Sciatic nerve (tissue), 2 donors: ENCODE results near the gene PSMB10. TPM values are rescaled to one million over a fixed set of nuclear protein-coding genes. Genes with fewer than 3 reads are reported as not detected.
A peak's percentile ranks its signal among the peaks of the same experiment; 100 is the strongest.

Source experiments
- ATAC-seq: fragments of 200-7000 bp; cut with Tn5 transposase; one replicate; pipeline ENCODE4 v1.9.1; 2020; ENCODE audit warnings: mild to moderate bottlenecking, moderate library complexity
- DNase-seq: peaks from one replicate; pipeline ENCODE4 v3.0.0-alpha.2; 2020; ENCODE audit warnings: low spot score
- intact Hi-C: fragments of 100-400 bp; cut with DNase I; formaldehyde crosslinking; loops from one replicate; pipeline ENCODE4 v1.14.2; 2022
- total RNA-seq: library from RNA; stranded (reverse); fragmentation: NEBNext Ultra II Directional; extraction: Animal tissue kit (Norgen Biotek cat#: 25700); gene quantifications from one replicate; pipeline ENCODE4 v1.2.1, GENCODE V29; 2021
- donor health status: DM: no; HTN: no; CAD: no.
- donor health status: DM: no; HTN: no; CAD: no.

Gene PSMB10
- total RNA-seq, 1 donor from 2014 or later: 35.3 TPM

DNA sequence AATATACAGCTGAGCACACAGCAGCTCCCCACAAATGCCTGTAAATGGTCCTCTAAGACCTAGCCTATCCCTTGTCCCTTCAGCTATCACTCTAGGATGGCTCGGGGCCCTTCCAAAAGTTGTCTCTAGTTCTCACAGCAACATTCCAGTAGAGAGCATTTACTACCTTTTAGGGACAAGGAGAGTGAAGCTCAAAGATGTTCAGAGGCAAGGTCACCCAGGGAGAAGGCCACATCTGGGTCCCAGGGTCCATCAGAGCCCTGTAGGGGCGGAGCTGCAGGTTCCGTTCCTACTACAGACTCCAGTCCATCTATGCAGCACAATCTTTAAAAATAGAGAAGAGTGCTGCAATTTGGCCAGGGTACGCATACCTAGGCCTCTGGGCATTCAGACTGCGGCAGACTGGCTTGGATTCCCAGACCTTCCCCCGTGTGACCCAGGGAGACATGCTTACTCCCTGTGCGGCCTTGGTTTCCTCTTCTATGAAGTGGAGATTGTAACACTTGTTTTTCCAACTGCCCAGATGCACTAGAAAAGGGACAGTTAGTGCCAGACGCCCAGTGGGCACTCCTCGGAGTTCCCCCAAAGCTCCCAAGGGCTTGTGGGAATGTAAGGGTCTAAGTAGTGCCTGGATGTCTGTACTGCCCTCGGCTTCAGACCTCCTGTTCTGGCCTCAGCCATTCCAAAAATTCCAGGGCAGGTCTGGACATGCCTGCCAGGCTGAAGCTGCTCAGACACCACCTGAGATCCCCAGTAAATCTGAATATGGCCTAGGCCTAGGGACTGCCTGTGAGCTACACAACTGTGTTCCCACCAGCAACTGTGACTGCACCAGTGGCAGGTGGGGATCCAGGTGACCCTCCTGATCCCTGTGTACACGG is 29.3 kb upstream of the PSMB10 start:
- intact Hi-C loops: no loop called here
- ATAC-seq (no peak), DNase-seq (no peak)

DNA sequence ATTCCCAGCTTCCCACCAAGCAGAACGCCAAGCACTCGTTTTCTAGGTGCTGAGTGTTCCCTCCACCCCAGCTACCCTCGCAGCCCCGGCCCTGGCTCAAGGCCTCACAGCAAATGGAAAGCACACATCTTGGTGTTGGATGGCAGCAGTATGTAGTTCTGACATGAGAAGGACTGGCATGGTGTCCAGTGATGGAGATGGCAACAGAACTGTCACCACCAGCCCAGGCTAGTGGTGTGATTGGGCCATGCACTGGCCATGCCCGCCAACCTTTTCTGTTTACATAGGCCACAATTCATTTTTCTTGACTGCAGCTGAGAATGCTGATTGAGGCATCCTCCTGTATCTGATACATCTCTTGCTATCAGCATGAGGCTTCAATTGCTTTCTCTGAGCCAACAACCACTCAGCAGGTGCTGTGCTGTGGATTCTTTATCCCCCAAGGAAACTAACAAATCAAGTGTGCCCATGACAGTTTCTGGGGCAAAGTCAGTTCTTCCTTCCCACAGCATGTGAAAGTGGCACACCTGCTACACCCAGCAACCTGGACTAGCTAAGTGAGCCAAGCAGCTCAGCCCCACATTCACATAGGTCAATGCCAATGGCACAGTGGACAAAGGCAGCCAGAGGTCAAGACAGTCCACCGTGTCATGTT is 28.0 kb upstream of the PSMB10 start:
- no peak for ATAC-seq
- intact Hi-C loops: no loop called here

DNA sequence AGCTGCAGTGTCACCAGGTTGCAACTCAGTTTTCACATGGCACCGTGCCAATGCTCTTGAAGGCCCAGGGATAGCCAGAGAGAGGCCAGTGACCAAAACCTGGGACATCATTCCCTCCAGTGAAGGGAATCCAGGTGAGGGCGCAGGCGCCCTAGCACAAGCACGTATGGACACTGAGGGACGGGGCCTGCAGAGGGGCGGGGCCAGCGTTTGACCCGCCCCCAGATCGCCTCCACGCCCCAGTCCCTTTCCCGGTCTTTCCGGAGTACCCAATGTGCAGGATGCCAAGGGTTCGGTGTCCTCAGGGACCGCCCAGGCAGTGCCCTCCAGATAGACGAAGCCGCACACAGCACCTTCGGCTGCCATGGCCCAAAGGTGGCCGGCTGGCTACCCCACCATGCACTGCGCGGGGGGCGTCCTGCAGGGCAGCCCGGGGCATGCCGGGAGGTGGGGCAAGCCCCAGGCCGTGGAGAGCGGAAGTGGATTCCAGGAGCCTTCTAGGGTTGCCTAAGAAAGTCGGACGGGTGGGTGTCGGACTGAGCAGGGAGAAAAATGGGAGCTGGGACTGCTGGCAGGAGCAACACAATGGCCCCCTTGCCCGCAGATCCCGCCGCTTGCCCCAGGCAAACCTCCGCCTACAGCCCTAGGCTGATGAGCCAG is 27.1 kb upstream of the PSMB10 start:
- DNase-seq (no peak), ATAC-seq (peak; percentile 51)
- intact Hi-C loops: no loop called here

More for the DNA sequence above, 28.0 kb upstream of the PSMB10 start:
- DNase-seq: no peak

DNA sequence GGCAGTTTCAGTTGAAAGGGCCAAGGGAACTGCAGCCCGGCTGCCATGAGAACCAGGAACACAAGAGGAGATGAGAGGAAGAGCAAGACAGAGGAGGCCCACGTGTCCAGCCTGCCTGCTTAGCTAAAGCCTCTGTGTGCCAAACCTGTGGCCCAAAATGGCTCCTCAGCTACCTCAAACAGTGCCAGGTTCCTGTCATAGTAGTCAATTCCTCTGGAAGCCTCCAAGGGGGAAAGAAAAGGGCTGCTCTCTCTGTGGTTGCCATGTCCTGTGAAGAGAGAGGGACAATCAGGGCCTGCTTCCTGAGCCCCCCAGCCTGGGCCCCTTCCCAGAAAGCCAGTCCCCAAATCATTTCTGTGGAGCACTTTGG is 26.6 kb upstream of the PSMB10 start:
- intact Hi-C loops: no loop called here
- no peak for ATAC-seq

DNA sequence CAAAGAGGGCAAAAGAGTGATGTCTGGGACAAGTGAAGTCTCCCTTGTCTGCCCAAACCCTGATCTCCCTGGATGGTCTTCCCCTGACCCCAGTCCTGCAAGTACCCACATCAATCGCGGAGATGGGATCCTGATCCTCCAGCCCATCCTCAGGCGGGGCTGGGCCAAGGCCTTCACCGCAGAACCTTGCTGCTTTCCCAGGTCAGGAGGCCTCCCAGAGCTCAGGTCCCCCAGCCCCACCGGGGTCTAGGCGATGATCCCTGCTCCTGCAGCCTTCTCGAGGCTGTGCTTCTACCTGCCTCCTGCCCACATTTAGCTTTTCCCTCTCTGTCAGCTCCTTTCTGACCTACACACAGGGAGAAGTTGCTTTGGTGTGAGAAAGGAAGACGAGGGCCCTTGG is 25.5 kb upstream of the PSMB10 start:
- ATAC-seq: no peak
- DNase-seq: no peak
- intact Hi-C loops: no loop called here

More for the DNA sequence above, 26.6 kb upstream of the PSMB10 start:
- no peak for DNase-seq

DNA sequence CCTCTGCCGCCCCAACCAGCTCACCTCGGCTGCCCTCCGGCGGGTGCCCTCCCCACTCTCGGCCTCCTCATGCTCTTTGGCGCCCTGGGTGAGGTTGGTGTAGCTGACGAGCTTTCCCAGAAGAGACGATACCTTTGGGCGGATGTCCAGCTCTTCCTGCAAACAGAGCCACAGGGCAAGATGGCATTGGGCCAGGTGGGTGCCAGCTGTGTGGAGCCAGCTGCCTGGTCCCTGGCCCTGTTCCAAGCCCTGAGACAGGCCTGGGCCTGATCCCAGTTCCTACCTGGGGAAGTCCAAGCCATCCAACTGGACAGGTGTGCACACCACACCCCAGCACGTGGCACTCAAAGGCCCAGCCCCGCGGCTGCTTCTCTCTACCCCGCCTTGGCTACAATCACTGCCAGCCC is 24.9 kb upstream of the PSMB10 start:
- intact Hi-C loops: no loop called here
- DNase-seq (no peak), ATAC-seq (no peak)

DNA sequence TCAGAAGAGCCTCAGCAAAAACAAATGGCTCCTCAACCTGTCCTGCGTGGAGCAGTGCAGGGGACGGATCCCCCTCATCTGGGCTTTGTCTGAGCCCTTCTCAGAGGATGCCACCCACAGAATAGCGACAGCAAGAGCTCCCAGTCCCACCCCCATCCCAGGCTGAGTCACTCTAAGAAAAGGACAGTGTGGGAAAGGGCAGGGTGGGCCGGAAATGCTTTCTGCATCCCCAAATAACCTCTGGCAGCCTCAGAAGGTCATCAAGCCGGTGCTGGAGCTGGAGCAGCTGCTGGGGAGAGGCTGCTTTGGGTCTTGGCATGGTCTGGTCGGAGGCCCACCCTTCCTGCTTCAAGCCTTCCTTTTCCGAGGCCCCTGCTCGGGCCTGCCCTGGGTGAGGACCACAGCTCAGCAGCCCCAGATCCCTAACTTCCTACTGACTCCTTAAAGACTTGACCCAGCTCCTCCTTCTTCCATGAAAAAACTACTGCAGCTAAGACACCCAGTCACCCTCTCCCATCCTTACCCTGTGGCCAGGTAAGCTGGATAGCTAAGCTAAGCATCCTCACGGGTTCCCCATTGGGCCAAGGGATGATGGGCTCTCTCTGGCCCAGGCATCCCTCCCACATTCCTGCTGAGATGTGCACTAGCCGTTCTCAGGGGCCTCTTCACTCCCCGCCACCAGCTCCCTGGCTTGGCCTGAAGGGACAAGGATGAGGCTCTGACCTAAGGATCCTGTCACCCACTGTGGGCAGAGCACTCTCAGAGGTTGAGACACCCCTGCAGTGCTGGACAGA is 23.1 kb upstream of the PSMB10 start:
- intact Hi-C loops: no loop called here
- DNase-seq: no peak
- ATAC-seq: peak; percentile 26

DNA sequence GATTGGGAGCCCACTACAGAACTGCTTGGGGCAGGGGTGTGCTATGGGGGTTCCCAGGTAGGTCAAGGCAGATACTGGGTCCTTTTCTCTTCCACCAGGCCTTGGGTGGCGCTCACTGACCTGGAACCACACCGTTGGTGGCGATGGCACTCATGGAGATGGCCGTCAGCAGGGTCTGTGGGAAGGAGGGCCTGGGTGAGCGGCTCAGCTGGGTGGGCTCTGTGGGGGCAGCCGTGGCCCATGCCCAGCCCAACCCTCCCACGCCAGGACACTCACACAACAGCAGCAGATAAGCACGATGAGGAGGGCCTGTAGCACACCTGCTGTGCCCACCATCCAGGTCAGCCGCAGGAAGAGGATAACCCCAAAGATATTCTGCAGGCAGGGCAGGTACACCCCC is 21.0 kb upstream of the PSMB10 start:
- ATAC-seq: no peak
- no peak for DNase-seq

DNA sequence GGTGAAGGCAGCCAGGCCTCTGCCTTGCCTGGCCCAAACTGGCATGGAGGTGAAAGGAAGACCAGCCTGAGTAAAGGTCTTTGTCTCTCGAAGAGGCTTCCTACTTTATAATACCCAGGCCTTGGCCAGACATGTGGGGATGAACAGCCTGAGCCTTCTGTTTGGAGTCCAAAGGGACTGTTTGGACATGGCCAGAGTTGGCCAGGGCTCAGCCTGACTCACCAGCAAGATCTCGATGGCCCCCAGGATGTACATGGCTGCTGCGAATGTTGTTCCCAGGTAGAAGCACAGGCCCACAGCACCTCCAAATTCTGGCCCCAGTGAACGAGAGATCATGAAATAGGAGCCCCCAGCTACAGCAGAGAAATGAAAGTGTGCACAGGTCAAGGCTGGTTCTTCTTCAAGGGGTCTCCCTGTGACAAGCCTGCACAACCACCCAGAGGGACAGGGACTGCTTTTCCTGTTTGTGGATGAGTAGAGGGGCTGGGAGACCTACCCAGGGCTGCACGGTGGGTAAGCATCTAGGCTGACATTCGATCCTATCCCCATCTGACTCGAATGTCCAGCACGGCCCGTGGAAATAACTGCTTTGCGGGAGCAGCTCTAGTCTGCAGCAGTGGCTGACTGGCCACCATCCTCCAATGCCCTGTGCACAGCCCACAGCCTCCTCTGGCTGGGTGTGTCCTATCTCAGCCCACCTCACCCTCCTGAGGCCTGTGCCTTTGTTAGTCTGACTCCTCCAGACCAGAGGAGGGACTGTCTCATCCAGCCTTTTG is 18.0 kb upstream of the PSMB10 start:
- ATAC-seq: no peak
- intact Hi-C loops: no loop called here
- DNase-seq: no peak

More for the DNA sequence above, 21.0 kb upstream of the PSMB10 start:
- intact Hi-C loops: no loop called here

DNA sequence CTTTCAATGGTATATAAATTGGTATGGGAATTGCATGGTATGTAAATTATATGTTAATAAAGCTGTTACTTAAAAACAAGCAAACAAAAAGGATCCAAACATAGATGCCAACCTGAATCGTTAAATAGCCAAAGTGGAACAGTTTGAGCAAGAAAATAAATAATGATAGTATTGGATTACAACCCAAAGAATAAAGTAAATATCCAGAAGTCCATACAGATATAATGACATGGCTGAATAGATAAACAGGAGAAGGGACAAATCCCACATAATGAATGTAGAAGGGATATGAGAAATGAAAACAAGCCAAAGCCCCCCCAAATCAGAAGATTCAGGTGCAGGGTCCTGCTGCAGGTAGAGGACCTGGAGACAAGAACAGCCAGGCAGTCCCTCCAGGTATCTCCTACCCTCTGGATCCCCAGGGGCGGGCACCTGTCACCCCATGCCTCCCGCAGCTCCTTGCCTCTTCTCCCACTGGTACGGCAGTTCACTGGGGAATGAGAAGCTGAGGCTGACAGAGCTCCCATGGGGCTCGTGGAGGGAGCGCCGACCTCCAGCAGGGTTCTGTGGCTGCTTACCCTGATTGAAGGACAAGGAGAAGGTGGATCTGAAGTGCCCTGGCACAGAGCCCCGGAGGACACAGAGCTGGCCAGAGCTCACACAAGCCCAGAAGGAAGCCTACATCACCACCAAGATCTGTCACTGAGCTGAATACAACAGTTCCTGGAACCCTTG is 17.2 kb upstream of the PSMB10 start:
- ATAC-seq (no peak), DNase-seq (no peak)
- intact Hi-C loops: no loop called here

DNA sequence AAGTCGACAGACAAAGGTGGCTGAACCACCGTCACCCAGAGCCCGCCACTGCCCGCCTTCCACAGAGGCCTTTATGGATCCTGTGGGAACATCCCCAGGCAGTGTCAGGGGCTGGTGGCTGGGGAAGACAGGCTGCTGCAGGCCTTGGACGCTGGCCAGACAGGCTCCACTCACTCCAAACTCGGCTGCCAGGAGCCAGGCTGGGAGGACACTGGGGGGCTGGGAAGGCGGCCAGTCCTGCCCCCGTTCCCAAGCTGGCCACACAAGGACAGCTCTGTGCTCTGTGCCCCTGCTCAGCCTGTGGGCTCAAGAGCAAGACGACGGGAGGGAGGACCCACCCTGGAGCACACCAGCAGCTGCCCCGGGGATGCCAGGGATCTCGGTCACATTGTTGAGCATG is 14.8 kb upstream of the PSMB10 start:
- intact Hi-C loops: no loop called here
- DNase-seq (peak; percentile 67), ATAC-seq (peak; percentile 57)

DNA sequence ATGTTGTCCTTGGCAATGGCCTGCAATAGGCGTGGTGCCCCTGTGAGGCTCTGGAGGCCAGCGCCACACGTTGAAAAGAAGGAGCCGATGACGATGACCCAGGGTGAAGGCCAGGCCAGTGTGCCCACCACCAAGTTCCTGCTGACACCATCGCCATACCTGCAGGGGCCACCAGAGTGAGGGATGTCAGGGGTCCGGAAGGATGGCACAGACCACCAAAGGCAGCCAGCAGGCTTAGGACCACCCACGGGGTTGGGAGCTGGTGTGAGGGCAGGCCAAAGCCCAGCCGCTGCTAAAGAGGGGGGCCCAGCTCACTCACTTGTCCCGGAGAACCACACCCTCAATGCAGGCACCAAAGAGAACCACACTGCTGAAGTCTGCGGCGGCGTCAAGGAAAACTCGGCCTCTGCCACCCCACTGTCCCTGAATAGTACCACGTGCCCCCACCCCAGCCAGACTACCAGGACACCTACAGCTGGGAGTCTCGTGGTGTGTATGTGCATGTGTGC is 13.7 kb upstream of the PSMB10 start:
- DNase-seq (no peak), ATAC-seq (no peak)
- intact Hi-C loops: no loop called here

DNA sequence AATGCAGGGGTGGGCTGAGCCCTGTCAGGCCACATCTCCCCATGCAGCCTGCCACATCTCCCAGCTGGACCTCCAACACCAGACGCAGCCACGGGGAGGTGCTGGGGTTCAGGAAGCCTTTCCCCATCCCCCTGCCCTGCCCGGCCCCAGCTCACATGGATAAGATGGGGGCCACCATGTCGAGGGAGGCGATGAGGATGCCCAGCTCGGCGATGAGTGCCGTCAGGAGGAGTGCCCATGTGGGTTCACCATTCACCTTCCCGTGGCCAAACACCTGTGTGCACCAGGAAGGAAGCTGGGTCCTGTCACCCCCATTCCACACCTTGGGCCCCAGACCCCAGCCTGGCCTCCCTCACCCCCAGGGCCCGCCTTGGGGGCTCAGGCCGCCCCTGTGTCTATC is 13.0 kb upstream of the PSMB10 start:
- DNase-seq (peak; percentile 56), ATAC-seq (no peak)
- intact Hi-C loops: no loop called here

DNA sequence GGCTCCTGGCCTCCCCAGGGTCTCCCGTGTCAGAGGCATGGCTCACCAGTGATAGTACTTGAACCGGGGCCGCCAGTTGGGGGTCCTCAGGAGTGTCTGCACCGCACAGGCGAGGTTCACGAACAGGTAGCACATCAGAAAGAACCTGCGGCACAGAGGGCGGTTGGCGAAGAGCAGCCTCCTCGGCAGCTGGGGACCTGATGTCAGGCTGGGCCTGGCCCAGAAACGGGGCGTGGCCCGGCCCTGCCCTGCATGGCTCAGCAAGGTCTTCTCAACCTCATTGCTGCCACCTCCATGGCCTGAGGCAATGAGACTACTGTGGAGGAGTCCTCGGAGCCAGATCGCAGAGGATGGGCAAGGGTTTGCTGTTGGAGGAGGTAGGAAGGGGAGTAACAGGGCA is 11.4 kb upstream of the PSMB10 start:
- DNase-seq (no peak), ATAC-seq (no peak)
- intact Hi-C loops: no loop called here

DNA sequence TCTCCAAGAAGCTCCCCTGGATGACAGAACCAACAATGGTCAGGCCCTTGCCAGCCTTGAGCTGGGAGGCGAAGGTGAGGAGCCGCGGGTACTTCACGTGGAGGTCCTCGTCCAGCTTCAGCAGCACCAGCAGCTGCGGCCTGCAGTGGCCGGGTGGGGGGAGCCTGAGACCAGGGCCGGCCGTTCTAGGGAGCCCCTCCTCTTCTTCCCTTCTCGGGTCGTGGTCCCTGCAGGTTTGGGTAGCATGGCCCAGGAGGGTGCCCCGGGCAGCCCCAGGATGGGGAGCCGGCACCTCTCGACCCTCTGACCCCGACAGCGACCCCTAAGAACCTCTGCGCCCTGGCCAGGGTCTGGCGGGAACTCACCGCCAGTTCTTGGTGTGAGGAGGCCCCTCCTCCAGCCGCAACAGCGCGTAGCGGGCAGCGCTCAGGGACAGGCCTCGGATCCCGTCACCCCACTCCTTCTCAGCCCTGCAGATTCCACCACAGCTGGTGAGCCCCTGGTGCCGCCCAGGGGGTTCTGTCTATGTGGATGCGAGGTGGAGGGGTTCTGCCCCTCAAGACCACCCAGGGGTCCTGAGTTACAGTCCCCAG is 10.4 kb upstream of the PSMB10 start:
- DNase-seq (no peak), ATAC-seq (no peak)
- intact Hi-C loops: no loop called here

DNA sequence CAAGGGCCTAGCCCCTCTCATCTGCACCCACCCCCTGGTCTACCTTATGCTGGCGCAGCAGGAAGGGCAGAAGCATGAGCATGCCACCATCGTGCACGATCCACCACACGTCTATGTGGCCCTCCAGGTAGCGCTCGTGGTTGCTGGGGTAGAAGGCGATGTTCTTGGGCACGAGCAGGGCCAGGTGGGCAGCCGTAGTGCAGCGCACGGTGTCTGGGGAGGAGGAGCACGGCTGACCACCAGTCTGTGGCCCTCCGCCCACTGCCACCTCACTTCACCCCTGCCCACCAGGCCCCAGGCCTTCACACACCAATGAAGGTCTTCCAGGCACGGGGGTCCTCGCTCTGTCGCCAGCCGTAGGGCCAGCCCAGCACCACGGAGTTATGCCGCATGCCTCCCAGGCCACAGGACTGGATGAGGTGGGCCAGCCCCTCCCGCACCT is 9.5 kb upstream of the PSMB10 start:
- DNase-seq (peak; percentile 60), ATAC-seq (no peak)
- intact Hi-C loops: no loop called here

DNA sequence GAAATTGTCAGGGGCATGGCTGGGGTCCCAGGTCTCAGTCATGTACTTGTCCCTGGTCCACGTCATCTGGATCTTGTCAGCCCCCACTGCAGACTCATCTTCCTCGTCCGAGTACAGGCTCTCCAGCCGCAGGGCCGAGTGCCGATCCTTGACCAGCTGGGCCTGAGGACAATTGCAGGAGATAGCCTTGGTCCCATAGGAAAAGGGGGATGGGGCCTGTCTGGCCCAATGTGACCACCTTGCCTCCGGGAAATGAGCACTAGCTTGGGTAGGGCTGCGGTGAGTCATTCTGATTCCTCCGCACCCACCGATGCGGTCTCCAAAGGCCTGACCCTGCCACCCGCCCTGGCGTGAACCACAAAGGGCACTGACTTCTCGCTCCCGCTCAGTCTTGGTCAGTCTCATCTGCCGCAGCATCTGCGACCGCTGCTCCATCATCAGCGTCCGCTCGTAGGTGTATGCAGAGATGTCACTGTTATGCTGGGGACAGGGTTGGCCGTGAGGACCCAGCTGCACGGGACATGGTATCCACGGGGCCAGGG is 8.8 kb upstream of the PSMB10 start:
- no peak for ATAC-seq
- intact Hi-C loops: no loop called here
- DNase-seq: peak; percentile 65
